Stromal cell of bone marrow (primary cell): ENCODE measurements around the gene FABP1.

Source experiments
- DNase-seq: peaks from one replicate; pipeline ENCODE4 v3.0.0-alpha.2; 2012; ENCODE audit warnings: low read depth

FABP1 gene

DNA sequence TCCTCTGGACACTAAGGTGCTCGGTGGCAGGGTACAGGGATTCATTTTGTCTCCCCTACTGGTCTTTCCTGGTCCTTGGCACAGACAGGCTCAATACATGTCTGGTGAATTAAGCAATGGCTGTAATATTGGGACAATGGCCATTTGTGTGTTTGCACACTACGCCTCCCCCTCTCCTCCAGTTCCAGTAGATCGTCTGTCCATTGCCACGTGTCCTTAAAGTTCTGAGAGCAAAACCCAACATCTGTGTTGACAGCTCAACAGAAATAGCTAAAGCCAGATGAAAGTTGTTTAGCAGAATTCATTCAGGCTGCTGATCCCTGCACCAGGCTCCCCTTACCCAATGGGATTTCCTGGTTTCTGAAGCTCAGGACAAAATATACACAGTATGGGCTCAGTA, 9.0 kb upstream of the FABP1 start:
- no peak for DNase-seq

DNA sequence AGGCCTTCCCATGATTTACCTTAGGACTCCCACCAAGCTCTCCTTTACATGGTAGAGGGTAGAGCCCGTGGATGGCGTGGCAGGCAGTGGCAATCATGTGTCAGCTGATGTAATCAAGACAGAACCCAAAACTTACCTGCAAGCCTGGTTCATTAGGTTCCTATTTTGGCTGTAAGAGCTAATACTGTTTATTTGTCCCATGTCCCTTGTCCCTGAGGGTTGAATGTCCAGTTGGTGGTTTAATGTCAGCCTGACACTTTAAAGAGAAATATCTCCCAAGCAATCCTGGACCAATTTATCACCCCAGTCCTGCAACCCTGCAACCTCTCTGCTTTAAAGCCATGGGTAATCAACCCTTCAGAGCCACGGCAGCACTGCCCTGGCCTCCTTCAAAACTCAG, 6.0 kb upstream of the FABP1 start:
- DNase-seq: no peak

DNA sequence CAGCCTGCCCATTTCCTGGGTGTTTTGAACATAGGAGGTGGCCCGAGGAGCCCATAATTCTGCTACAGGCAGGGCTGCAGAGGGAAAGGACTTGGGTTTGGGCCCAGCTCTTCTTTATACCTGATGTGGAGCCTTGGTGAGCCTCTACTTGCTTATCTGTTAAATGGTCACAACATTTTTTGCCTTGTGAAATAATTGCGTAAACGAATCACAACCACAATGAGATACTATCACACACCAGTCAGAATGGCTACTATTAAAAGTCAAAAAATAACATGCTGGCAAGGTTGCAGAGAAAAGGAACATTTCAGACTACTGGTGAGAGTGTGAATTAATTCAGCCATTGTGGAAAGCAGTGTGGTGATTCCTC, 4.1 kb upstream of the FABP1 start:
- DNase-seq: no peak

DNA sequence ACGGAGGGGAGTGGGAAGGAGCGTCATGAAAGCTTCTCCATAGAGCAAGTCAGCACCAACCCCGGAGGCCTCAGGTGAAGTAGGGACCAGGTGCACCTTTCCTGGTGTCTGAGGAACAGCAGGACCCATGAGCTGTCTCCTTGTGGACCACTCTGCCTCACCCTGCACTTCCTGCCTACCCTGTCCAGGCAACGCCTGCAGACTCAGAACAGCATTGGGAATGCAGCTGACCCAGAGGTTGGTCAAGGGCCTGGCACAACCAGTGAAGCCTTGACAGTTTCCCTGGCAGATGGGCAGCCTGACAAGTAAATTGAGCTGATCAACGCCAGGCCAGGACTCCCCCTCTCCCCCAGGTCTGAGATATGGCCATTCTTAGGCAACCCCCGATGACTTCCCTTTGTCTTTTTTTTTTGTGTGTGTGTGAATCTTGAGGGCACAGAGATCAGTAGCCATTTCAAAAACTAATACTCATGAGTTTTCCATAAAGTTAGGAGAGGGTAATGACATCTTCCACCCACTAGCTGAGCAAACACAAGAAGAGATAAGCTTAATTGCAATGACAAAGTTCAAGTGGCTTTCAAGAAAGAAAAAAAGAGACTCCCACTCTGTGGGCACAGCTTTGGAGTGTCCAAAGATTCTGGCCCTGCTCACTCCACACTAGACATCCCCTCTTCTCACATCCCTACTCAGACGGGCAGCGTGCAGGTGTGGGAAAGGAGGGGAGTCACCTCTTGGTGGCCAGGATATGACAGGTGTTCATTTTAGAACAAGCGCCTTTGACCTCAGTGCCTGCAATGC, 3.5 kb upstream of the FABP1 start:
- no peak for DNase-seq

DNA sequence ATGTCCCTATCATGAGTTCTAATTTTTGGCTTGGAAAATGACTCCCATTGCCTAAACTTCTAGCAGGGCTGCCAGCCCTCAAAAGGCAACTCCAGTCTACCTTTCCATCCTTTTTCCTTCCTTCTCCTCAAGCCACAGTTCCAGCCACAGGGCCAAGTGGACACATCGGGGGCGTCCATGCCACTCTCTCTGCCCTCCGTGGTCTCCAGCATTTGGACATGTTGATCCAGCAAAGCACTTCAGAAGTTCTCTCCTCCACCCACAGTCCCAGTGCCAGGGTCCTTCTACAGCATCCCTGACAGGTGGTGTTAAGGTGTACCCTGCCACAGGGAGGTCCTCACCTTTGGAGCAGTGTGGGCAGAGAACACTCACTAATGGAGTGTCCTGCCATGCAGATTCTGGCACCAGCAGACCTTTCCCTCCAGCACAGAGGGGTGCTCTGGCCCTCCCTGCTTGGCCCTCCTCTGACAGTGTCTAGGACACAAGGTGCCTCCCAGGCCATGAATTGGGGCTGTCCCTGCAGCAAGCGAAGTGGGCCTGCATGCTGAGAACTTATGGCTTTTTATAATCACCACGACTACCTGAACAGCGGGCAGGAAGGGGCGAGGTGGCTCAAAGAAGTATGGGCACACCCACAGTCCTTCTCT, 1.6 kb upstream of the FABP1 start:
- no peak for DNase-seq

DNA sequence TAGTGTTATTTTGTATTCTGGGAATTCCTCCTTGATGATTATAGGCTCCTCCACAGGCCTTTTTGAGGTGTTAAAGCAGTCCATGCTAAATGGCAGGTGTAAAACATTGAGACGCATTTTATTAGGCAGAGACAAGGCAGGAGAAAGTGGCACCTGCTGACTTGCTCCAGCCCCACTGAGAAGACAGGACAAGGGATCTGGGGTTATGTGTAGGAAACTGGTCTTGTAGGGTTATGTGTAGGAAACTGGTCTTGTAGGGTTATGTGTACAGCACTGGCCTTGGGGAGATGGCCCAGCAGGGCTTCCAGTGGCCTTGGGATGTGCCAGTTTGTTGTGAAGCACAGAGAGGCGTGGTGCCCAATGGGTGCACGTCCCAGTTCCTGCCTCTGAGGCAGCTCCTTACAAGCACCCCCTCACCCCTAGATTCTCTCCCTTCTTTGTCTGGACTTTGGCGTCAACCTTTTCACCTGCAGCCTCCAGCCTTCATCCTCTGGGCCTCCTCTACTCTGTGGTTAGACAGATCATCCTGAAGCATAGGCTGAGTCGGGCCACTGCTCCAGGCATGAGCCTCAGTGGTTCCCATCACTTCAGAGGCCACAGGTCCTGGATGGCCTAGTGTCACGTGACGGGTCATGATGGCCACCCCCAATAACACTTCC, 921 bp upstream of the FABP1 start:
- DNase-seq: no peak

DNA sequence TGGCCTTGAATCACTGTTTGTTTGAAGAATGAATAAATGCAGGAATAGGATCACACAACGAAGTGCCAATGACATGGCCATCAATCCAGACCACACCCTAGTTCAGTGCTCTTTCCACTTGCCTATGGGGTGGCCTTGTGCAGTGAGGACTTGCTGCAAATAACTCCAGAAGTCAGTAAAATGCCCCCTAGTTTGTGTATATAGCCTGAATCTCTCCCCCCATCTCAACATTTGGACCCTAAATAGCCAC, 299 bp downstream of the FABP1 start:
- no peak for DNase-seq

DNA sequence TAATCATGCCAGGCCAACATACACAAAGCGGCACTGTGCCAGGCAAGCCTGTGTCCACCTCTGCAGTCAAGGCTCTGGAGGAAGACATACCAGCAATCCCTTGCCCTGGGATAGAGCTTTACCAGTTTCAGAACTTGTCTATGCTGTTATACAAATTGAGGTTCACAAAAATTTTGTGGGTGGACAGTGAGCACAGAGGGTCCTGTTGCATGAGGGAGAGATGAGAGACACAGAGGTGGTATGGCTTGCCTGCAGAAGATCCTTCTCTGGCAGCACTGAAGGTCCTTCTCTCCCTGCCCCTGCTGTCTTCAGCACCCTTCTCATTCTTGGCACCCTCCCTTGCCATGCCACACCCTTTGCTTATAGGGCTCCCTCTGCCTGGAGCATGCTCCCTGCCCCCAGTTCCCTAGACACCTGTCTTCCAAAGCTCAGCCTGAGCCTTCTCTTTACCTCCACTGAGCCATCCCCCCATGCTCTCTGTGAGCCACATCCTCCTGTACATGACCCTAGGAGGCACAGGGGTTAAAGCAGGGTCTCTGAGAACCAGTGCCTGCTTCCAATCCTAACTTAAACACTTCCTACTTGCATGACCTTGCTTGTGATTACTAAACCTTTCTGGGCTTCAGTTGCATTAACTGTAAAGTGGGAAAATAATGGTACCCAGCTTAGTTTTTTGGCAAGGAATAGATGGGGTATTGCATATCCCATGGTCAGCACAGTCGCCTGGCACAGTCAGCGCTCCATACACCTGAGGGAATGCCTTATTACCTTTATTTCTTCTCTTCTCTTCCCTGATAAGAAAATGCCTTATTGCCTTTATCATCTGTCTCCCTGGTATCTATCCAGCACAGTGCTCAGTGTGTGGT, 857 bp downstream of the FABP1 start:
- no peak for DNase-seq

DNA sequence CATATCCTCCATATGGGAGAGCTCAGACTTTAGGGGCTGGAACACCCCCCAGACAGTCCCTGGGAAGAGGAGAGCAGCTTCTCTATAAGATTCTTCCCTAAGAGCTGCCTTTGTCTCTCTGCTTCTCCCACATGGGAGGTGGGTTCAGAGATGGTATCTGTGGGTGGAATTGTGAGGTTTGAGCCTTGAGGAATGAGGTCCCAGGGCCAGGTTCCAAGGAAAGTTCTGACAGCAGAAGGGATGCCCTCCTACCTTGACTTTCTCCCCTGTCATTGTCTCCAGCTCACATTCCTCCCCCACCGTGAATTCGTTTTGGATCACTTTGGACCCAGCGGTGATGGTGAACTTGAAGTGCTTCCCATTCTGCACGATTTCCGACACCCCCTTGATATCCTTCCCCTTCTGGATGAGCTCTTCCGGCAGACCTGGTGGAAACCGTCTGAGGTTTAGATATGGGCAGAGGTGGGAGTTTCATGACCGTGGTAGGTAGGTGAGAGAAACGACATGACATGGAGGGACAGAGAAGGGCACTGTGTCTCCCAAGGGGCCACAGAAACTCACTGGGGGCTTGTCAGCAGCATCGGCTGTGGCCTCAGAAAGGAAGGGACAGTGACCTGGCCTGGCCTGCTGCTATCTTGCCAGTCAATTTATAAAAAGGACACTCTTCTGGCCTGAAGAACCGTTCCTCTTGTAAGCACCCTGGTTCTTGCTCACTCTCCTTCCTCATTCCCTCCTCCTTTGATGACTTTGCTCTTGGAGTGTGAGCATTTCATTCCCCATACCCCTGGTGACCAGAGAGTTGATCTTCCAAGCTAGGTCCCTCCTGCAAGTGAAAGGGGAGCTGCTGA, 1.7 kb downstream of the FABP1 start:
- no peak for DNase-seq

DNA sequence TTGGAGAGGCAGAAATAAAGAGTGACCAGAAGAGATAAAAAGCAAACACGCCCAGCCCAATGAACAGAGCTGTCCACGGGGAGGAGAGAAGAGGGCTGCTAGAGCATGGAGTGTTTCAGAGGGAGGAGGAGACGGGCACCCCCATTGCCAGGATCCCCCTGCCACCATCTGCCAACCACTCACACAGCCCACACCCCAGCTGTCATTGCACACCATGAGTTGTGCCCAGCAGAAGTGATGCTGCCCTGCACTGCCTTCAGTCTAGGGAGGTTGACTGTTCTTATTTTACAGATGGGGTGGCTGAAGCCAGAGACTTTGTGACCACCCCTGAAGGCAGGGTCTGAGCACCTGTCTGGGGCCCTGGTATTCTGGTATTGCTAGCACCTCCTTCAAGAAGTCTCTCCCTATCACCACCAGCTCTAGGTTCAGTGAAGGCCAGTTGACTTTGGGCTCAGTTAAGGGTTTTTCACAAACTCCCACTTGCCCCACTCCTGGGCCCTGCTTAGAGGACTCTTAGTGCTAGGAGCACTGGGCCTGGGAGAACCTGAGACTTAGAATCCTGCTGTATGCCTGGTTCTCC, 2.4 kb downstream of the FABP1 start:
- DNase-seq: no peak

DNA sequence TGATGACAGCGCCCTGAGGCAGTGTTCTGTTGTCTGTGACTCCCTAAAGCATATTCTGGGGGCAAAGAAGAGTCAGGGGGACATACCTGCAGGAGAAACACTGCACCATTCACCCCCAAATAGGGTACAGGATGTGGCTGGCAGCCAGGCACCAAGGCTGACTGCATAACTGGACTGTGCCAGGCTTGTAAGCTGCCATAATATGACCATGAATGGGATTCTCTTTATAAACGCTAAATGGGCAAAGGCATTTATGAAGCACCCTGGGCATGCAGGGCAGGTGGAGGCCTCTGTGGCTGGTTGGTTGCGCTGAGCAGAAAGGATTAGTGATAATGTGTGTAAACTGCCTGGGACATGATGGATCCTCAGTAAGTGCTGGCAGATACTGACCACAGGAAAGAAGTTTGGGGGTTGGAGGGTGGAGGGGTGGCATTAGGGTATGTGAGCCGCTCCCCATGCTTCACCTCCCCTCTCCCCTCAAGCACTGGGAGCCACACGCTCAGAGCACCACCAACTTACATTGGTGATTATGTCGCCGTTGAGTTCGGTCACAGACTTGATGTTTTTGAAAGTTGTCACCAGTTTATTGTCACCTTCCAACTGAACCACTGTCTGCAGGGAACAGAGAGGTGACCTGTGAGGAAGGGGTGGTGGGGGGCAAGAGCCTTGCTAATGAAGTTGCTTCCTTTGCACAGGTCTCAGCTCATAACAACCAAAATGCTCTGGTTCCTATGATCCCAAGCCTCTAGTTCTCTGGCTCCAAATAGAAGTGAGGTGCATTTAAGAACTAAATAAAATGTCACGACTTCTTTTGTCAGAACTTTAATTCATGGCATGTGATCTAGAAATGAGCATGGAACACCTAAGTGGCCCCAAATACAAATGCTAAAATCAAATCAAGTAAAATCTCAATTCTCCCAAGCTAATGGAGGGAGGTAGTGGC, 3.6 kb downstream of the FABP1 start:
- DNase-seq: no peak

DNA sequence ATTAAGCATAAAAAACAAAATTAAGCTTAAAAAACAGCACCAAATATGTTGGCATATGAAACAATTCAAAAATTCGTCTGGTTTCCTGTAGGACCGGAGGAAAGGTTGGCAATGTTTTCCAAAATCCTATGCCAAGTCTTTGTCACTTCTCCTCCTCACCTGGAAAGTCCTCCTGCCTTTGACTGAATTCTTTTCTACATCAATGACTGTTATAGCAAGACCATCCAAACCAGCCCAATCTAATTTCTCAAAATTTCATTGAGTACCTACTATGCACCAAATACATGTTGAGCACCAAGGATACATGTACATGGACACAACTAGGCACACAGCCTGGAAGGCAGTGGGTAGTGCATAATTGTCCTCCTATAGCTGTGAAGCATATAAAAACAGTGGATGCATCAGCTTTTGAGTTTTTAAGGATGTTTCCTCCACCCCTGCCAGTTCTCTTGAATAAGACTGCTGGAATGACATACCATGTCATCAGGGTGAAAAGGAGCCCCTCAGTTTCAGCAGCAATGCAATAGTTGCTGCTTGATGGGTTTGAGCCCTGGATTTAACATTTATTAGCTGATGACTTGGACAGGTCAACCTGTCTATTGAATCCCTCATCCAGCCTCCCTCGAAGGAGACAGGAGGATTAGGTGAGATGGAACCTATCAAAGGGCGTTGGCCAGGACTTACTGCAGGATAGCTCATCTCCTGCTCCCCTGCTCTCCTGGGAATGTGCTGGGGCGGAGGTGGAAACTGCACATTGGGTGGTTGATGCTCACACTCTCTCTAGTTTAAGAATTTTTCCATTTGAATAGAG, 4.5 kb downstream of the FABP1 start:
- no peak for DNase-seq

DNA sequence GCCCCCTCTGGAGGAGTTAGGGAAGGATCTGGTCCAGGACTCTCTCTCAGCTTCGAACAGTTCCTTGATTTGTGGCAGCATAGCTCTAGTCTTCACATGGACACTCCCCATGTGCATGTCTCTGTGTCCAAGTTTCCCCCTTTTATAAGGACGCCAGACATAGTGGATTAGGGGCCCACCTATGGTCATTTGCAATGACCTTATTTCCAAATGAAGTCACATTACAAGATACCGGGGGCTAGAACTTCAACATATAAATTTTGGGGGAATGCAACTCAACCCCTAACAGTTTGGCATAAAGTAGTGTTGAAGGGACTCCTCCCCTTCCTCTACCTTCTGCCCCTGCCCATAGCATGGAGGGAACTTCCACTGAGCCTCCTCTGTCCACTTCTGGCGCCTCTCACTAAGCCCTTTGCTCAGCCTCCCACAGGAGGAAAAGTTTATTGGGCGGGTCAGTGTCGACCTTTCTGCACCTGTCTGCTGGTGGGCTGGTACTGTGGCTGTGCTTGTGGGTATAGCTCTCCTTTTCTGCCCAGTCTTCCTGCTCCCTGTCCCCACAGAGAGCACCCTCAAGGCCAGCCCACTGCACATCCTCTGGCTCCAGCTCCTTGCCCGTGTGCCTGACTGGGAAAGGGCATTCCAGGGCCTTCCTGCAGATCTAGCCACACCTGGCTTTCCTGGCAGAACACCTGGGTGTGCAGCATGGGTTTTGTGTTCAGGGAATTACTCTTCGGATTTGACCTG, 5.5 kb downstream of the FABP1 start:
- no peak for DNase-seq

DNA sequence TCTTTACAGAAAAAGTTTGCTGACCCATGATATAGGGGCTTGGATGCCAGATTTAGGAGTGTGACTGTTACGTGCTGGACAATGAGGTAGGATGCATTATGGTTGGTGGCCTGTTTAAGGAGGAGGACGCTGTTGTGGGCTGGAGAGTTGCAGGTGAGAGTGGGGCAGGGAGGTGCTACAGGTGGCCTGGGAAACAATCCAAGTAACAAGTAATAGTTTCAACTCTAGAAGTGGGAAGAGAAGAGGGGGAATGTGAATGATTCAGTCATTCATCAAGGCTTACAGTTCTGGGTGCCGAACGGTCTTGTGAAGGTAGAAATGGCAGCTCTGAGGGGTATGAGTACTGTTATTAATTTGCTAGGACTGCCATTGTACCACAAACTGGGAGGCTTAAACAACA, 6.2 kb downstream of the FABP1 start:
- no peak for DNase-seq

DNA sequence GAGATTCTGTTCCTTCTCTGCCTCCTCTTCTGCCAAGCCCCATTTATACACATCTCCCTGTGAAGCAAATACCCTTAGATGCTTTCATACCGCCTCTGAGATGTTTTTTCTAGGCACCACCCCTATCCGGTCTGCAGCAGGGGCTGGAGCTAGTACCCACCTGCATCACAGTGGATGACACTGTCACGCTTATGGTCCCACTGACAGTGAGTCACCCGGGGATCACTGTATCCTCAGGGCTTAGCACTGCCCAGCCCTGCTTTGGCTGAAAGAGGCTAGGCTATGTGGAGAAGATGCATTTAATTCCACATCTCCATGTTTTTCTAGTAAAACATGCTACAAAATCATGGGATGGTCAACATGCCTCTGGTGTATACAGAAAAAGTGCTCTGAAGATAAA, 9.9 kb downstream of the FABP1 start:
- no peak for DNase-seq

DNA sequence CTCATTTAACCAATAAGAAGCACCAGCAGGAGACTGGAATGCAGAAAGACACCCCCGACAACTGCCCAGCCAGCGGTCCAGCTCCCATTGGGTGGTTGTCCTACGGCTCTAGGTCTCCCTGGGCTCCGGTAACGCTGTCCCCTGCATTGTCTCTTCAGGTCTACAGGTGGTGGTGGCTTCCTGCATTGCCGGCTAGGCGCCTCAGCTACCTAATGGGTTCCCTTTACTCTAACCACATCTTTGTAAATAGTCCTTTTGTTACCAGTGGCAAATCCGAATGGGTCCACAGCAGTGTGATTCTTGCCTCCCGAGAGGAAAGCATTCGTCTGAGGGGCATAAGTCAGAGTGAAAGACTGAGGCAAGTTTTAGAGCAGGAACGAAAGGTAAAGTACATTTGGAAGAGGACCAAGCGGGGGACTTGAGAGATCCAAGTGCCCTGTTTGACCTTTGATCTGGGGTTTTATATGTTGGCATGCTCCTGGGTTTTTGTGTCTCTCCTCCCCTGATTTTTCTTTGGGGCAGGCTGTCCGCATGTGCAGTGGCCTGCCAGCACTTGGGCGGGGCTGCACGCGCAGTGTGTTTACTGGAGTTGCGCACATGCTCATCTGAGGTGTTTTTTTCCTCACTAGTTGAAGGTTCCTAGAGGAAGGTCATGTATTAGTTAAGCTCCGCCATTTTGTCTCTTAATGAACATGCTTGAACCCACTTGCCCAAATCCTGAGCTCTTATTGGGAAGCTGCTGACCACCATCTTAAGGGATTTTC, 11.0 kb downstream of the FABP1 start:
- no peak for DNase-seq

DNA sequence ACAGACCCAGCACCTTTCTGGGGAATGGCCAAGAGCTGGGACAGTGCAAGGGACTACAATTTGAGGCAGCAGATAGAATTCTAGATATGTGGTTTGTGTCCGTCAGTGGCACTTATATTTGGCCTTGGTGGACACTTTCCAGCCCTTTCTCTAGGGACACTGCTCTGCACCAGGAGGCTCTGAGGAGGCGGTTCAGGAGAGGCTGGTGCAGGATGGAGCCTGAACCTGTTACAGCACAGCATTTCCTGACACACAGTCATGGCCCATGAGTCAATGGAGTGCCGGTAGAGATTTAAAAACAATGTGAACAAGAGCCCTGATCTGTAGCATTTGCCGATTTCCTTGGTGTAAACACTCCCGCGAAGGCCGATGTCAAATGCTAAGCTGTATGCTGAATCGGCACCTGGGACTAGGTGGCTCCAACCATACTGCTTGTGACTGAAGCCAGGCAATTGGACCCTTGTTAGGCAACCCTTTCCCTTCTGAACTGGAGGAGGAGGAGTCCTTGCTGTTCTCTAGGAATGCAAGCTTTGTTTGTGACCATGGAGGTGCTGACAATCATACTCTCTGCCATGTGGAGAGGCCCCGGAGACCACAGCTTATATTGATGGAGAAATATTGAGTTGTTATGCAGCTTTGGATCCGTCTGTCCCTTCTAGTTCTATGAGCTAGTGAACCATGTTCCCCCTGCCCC, 11.9 kb downstream of the FABP1 start:
- DNase-seq: no peak
